Caco-2 (cell line): ENCODE measurements around the gene RNASE7. TPM values are rescaled to one million over a fixed set of nuclear protein-coding genes. Genes with fewer than 3 reads are reported as not detected.

Experiments
- BruUV-seq: library from RNA; stranded (reverse); fragments of 400-500 nt; replicated peaks from 2 replicates; lab custom pipeline; 2021; lab: Mats Ljungman, UMichigan
- CTCF ChIA-PET: fragments of 300-600 bp; sonication (Branson Sonifier 250); formaldehyde crosslinking; loops from one replicate; lab custom pipeline; 2022; ENCODE audit warnings: antibody characterized with exemption; lab: Charles Lee
- POLR2A ChIA-PET: fragments of 300-600 bp; sonication (Branson Sonifier 250); formaldehyde crosslinking; loops from one replicate; lab custom pipeline; 2022; ENCODE audit warnings: antibody characterized with exemption; lab: Charles Lee
- DNase-seq, 2 experiments: peaks; one replicate each; pipeline versions ENCODE4 v3.0.0 to v3.0.0-alpha.2; 2020 to 2022
- H3K27me3 ChIP-seq: replicated peaks from 2 replicates; pipeline ENCODE4 v1.6.0; 2011; ENCODE audit warnings: low read length; ENCODE audit not compliant: control insufficient read depth, insufficient read depth
- H3K36me3 ChIP-seq: 2 replicates; pipeline ENCODE4 v1.5.1; 2011; ENCODE audit warnings: low read length; ENCODE audit not compliant: control insufficient read depth, insufficient read depth
- H3K4me1 ChIP-seq: fragments of 250-450 bp; sonication (Bioruptor Pico); 2 replicates; pipeline ENCODE4 v1.5.1; 2020; ENCODE audit warnings: mild to moderate bottlenecking
- H3K4me3 ChIP-seq: 2 replicates; pipeline ENCODE4 v1.5.1; 2011; ENCODE audit warnings: low read depth, mild to moderate bottlenecking, control low read depth, low read length
- H3K9me3 ChIP-seq: fragments of 250-450 bp; sonication (Bioruptor Pico); 2 replicates; pipeline ENCODE4 v1.5.1; 2020; ENCODE audit warnings: mild to moderate bottlenecking, moderate library complexity
- H3K27ac Mint-ChIP-seq: one replicate; pipeline ENCODE4 v1.8.0; 2022; ENCODE audit warnings: mixed read lengths; ENCODE audit not compliant: unreplicated experiment
- H3K27me3 Mint-ChIP-seq: one replicate; pipeline ENCODE4 v1.8.0; 2022; ENCODE audit warnings: mixed read lengths; ENCODE audit not compliant: insufficient read depth, unreplicated experiment
- H3K36me3 Mint-ChIP-seq: one replicate; pipeline ENCODE4 v1.8.0; 2022; ENCODE audit warnings: mild to moderate bottlenecking, mixed read lengths; ENCODE audit not compliant: insufficient read depth, unreplicated experiment
- H3K4me1 Mint-ChIP-seq: one replicate; pipeline ENCODE4 v1.8.0; 2022; ENCODE audit warnings: low read depth, mixed read lengths; ENCODE audit not compliant: unreplicated experiment
- H3K4me3 Mint-ChIP-seq: one replicate; pipeline ENCODE4 v1.8.0; 2022; ENCODE audit warnings: mild to moderate bottlenecking, moderate library complexity, mixed read lengths; ENCODE audit not compliant: unreplicated experiment
- H3K9me3 Mint-ChIP-seq: one replicate; pipeline ENCODE4 v1.8.0; 2022; ENCODE audit warnings: mixed read lengths; ENCODE audit not compliant: unreplicated experiment
- intact Hi-C: fragments of 100-400 bp; cut with micrococcal nuclease; formaldehyde crosslinking; loops from one replicate; pipeline ENCODE4 v1.10.0; 2022; ENCODE audit not compliant: unreplicated experiment
- total RNA-seq: library from RNA; stranded (reverse); gene quantifications from 2 replicates; pipeline ENCODE4 v1.2.3, GENCODE V29; 2022
- TF ChIP-seq, protein P1 (sequence below), 2 experiments: fragments of 200-600 bp in 1 of 2; IDR thresholded peaks; 1 replicate in 1 of 2; 2 replicates in 1 of 2; pipeline versions ENCODE4 v1.5.1 to v1.8.0; 2011 to 2022; ENCODE audit warnings: antibody characterized with exemption in 1 of 2, control low read depth in 1 of 2, inconsistent platforms in 1 of 2, low read depth in 1 of 2, low read length in 1 of 2, mild to moderate bottlenecking in 1 of 2, moderate library complexity in 1 of 2; ENCODE audit not compliant: insufficient read depth in 1 of 2, severe bottlenecking in 1 of 2, unreplicated experiment in 1 of 2

RNASE7 gene
- total RNA-seq, 1 experiment from 2014 or later, result not detected

DNA sequence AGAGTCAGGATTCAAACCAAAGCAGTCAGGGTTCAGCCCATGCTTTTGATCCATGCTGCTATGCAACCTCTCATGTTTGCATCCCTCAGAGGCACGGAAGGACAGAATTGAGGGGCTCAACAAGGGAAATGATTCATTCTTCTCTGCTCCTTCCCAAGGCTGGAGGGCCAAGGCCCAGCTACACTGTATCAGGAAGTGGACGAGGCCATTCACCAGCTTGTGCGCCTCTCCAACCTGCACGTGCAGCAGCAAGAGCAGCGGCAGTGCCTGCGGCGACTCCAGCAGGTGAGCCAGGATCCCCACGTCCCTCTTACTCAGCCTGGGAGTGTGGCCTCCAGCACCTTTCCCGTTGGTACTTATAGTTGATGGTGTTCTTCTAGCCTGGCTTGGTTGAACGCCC is 36.6 kb downstream of the RNASE7 start:
- POLR2A ChIA-PET, result no interaction called here
- H3K36me3 ChIP-seq, result no peaks in the 10 kb centered on the region; the same call in 1 of the 2 replicates
- H3K9me3 Mint-ChIP-seq, result no peaks in the 10 kb centered on the region
- H3K9me3 ChIP-seq, result no peaks in the 10 kb centered on the region
- H3K4me1 ChIP-seq, result no peaks in the 10 kb centered on the region
- H3K27me3 ChIP-seq, result no peaks in the 10 kb centered on the region
- CTCF ChIA-PET, result no interaction called here
- intact Hi-C loops, result no loop called here
- H3K4me1 Mint-ChIP-seq, result no peaks in the 10 kb centered on the region
- H3K27me3 Mint-ChIP-seq, result no peaks in the 10 kb centered on the region
- TF ChIP-seq, protein P1, sequence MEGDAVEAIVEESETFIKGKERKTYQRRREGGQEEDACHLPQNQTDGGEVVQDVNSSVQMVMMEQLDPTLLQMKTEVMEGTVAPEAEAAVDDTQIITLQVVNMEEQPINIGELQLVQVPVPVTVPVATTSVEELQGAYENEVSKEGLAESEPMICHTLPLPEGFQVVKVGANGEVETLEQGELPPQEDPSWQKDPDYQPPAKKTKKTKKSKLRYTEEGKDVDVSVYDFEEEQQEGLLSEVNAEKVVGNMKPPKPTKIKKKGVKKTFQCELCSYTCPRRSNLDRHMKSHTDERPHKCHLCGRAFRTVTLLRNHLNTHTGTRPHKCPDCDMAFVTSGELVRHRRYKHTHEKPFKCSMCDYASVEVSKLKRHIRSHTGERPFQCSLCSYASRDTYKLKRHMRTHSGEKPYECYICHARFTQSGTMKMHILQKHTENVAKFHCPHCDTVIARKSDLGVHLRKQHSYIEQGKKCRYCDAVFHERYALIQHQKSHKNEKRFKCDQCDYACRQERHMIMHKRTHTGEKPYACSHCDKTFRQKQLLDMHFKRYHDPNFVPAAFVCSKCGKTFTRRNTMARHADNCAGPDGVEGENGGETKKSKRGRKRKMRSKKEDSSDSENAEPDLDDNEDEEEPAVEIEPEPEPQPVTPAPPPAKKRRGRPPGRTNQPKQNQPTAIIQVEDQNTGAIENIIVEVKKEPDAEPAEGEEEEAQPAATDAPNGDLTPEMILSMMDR (IDR thresholded peaks at IDR 0.05; ENCODE audit: insufficient read depth in 1 of 2, low read depth in 1 of 2, low read length in 1 of 2, severe bottlenecking in 1 of 2, unreplicated experiment in 1 of 2), result no peak
- no peak overlapping the region for H3K4me3 ChIP-seq
- H3K4me3 Mint-ChIP-seq, result no peak overlapping the region
- H3K27ac Mint-ChIP-seq, result no peak overlapping the region
- no peaks in the 10 kb centered on the region for H3K36me3 Mint-ChIP-seq
- BruUV-seq, result no TSS peak
- DNase-seq, result no peak

DNA sequence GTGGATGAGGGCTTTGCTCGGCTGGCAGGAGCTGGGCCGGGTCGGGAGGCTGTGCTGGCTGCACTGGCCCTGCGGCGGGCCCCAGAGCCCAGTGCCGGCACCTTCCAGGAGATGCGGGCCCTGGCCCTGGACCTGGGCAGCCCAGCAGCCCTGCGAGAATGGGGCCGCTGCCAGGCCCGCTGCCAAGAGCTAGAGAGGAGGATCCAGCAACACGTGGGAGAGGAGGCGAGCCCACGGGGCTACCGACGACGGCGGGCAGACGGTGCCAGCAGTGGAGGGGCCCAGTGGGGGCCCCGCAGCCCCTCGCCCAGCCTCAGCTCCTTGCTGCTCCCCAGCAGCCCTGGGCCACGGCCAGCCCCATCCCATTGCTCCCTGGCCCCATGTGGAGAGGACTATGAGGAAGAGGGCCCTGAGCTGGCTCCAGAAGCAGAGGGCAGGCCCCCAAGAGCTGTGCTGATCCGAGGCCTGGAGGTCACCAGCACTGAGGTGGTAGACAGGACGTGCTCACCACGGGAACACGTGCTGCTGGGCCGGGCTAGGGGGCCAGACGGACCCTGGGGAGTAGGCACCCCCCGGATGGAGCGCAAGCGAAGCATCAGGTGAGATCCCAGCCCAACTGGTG is 39.5 kb downstream of the RNASE7 start:
- no peak overlapping the region for H3K4me3 Mint-ChIP-seq
- peaks cover 5% of the 10 kb centered on the region for H3K36me3 Mint-ChIP-seq
- H3K36me3 ChIP-seq, result no peaks in the 10 kb centered on the region; the same call in 1 of the 2 replicates
- intact Hi-C loops, result no loop called here
- ChIA-PET POLR2A (no interaction called here), CTCF (no interaction called here)
- peaks cover 8% of the 10 kb centered on the region for H3K4me1 Mint-ChIP-seq
- no peak overlapping the region for H3K27ac Mint-ChIP-seq
- no peaks in the 10 kb centered on the region; the same call in 1 of the 2 replicates for H3K4me1 ChIP-seq
- DNase-seq, result no peak
- TF ChIP-seq, protein P1 (IDR thresholded peaks at IDR 0.05; ENCODE audit: insufficient read depth in 1 of 2, low read depth in 1 of 2, low read length in 1 of 2, severe bottlenecking in 1 of 2, unreplicated experiment in 1 of 2), result no peak
- no peak overlapping the region for H3K4me3 ChIP-seq
- no peaks in the 10 kb centered on the region for H3K9me3 Mint-ChIP-seq
- no peaks in the 10 kb centered on the region for H3K27me3 Mint-ChIP-seq
- no peaks in the 10 kb centered on the region for H3K27me3 ChIP-seq
- H3K9me3 ChIP-seq, result no peaks in the 10 kb centered on the region
- no TSS peak for BruUV-seq

DNA sequence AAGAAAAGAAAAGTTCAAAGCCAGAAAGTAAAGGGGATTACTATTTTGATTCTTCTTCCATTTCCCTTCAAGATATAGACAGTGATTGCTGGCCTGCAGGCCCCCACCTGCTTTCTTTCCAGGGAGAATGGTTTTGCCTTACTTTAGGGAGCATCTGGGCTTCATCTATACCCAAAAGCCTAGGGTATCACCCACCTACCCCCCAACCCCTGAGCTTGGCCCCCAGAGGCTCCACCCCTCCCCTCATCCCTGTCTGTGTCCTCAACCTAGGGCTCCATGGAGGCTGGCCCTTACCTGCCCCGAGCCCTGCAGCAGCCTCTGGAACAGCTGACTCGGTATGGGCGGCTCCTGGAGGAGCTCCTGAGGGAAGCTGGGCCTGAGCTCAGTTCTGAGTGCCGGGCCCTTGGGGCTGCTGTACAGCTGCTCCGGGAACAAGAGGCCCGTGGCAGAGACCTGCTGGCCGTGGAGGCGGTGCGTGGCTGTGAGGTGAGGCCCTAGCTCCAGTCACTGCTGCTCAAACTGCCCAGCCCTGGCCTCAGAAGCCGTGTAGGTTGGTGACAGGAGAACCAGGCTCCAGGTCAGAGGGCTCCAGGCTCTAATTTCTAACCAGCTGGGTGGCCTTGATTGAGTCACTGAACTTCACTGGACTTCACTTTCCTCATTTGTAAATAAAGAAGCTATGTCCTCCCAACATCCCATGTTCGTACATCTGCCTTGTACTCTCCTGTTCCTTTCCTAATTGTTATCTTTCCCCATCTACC is 41.6 kb downstream of the RNASE7 start:
- no TSS peak for BruUV-seq
- no peaks in the 10 kb centered on the region; the same call in 1 of the 2 replicates for H3K36me3 ChIP-seq
- POLR2A ChIA-PET, result no interaction called here

More for the DNA sequence above, 41.6 kb downstream of the RNASE7 start:
- TF ChIP-seq, protein P1 (IDR thresholded peaks at IDR 0.05; ENCODE audit: insufficient read depth in 1 of 2, low read depth in 1 of 2, low read length in 1 of 2, severe bottlenecking in 1 of 2, unreplicated experiment in 1 of 2), result no peak
- Histone ChIP-seq H3K9me3 (no peaks in the 10 kb centered on the region), H3K4me3 (no peak overlapping the region), H3K27me3 (no peaks in the 10 kb centered on the region), H3K4me1 (no peaks in the 10 kb centered on the region; the same call in 1 of the 2 replicates)
- Mint-ChIP-seq H3K9me3 (no peaks in the 10 kb centered on the region), H3K27me3 (no peaks in the 10 kb centered on the region), H3K27ac (no peak overlapping the region), H3K4me3 (no peak overlapping the region), H3K36me3 (peaks cover 7% of the 10 kb centered on the region), H3K4me1 (peaks cover 8% of the 10 kb centered on the region)
- DNase-seq, result no peak
- CTCF ChIA-PET, result interaction anchor here (1.7 to 2.1 kb wide), 2 partner anchors 12 to 15 kb away, joined by 6 to 7 read pairs; no protein-coding TSS in a partner anchor
- intact Hi-C loops, result no loop called here
